Measurements from ENCODE around the gene KDM3B.
"Not testable (repeated sequence)": the region's sequence is repeated elsewhere in the genome, so short reads cannot be mapped to it uniquely, and the experiment has no call there.

Gene KDM3B

DNA sequence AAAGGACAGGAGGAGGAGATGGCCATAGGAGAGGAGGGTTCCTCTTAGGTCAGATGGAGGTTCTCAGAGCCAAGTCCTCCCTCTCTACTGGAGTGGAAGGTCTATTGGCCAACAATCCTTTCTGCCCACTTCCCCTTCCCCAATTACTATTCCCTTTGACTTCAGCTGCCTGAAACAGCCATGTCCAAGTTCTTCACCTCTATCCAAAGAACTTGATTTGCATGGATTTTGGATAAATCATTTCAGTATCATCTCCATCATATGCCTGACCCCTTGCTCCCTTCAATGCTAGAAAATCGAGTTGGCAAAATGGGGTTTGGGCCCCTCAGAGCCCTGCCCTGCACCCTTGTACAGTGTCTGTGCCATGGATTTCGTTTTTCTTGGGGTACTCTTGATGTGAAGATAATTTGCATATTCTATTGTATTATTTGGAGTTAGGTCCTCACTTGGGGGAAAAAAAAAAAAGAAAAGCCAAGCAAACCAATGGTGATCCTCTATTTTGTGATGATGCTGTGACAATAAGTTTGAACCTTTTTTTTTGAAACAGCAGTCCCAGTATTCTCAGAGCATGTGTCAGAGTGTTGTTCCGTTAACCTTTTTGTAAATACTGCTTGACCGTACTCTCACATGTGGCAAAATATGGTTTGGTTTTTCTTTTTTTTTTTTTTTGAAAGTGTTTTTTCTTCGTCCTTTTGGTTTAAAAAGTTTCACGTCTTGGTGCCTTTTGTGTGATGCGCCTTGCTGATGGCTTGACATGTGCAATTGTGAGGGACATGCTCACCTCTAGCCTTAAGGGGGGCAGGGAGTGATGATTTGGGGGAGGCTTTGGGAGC, 115.9 kb downstream of the KDM3B start:
- no peak for DNase-seq

DNA sequence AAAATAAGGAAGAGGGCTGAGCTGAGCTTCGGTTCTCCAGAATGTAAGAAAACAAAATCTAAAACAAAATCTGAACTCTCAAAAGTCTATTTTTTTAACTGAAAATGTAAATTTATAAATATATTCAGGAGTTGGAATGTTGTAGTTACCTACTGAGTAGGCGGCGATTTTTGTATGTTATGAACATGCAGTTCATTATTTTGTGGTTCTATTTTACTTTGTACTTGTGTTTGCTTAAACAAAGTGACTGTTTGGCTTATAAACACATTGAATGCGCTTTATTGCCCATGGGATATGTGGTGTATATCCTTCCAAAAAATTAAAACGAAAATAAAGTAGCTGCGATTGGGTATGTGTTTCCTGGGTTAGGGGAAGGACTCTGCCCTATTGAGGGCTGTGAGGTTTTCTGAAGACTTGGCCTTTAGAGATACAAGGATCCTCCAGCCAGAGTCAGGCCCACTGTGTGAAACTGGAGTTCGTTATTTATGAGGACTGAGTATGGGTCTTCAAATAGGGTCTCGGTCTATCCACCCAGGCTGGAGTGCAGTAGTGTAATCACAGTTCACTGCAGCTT, 116.6 kb downstream of the KDM3B start:
- DNase-seq: no peak

DNA sequence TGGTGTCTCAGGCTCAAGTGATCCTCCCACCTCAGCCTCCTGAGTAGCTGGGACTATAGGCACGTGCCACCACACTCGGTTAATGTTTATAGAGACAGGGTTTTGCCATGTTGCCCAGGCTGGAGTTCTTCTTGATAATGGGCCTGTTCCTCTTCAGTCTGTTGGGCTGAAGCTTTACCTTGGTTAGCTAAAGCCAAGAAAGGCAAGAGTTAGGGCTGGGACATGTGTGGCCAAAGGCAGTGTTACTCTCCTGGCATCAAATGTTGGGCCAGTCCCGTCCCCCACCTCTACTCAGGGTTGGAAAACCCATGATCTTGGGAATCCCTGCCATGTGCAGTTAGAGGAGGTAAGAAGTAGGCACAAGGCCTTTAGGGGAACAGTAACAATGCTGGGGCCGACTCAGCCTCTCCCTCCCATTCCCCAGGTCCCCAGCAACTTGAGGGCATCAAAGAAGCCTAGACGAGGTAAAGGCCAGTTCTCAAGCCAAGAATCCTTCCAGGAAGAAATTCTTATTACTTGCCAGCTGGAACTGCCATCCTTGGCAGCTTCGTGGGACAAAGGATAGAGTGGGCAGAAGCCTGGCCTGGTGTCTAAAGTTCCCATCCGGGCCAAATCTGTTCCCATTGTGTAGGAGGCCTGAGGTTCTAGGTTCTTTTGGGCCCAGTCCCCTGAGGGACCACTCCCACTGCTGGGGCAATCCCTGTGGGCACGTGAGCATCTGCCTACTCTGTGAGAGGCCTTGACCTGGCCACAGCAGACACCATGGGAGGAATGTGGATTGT, 117.2 kb downstream of the KDM3B start:
- DNase-seq: peak; percentile 53

DNA sequence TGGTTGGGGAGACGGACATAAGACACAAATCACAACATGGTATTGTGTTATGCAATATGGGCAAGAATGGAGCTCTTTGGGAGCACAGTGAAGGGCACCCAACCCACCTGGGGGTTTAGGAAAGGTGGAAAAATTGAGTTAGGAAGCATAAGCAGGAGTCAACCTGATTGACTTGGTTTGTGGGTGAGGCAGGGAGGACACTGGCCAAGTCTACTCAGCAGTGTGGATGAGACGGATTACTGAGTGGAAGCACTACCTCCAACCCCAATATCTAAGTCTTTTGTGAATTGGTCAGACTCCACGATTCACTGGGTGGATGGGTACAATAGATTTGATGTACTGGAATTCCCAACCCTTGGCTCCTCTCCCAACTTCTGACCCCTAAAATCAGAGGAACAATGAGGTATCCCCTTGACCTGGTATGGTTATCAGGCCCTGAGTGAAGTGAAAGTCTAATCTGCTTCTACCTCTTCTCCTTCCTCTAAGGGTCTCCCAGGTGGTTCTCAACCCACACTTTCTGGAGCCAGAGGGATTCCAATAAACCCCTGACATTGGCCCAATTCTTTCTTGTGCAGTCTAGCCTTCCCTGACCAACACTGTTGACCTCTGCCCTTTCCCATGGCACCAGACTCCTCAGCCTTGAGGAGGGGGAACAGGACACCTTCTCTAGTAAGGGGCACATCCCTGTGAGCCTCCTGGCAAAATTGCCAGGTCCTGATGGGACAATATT, 118.0 kb downstream of the KDM3B start:
- no peak for DNase-seq

DNA sequence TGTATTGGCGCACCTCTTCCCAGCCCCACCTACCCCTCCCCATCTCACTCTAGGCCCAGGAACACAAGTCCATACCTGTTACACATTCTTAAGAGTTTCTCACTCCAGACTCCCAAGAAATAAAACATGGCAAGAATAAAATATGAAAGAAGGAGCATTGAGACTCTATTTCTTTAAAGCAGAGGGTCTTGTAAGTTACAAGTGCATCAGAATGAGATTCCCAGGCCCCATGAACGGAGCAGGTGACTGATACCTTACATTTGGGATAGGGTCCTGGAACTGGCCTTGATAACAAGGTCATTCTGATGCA, 118.5 kb downstream of the KDM3B start:
- DNase-seq: no peak

DNA sequence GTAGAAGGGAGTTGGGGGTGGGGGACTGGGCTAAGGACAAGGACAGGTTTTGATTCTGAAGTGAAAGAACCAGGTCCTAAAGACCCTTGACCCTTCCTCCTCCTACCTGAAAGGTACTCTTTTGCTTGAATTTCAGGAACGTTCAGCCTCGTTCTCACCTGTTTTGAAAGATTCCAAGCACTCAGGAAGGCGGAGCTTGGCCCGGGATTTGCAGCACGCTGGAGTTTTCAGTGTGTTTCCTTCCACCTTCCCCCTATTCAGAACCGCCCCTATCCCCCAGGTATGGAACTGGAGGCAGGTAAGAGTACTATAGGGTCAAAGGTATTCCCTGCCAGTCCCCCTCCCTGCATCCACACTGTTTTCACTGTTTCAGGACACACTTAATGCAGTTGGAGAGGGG, 119.9 kb downstream of the KDM3B start:
- DNase-seq: no peak

DNA sequence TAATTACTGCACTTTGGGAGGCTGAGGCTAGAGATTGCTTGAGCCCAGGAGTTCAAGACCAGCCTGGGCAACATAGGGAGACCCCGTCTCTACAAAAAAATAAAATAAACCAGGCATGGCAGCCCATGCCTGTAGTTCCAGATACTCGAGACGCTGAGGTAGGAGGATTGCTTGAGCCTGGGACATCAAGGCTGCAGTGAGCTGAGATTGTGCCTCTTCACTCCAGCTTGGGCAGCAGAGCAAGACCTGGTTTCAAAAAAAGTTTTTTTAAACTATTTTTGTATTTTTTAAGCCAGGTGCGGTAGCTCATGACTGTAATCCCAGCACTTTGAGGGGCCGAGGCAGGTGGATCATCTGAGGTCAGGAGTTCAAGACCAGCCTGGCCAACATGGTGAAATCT, 120.7 kb downstream of the KDM3B start:
- not testable (repeated sequence) for DNase-seq

DNA sequence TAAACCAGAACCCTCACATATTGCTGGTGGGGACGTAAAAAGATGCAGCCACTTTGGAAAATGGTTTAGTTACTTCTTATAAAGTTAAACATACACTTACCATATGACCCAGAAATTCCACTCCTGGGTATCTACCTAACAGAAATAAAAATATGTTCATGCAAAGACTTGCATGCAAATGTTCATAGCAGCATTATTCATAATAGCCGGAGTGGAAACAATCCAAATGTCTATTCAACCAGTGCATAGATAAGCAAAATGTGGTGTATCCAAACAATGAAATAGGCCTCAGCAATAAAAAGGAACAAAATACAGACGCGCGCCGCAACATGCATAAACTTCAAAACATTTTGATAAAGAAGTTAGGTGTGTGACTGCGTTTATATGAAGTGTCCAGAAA, 124.4 kb downstream of the KDM3B start:
- DNase-seq: no peak

DNA sequence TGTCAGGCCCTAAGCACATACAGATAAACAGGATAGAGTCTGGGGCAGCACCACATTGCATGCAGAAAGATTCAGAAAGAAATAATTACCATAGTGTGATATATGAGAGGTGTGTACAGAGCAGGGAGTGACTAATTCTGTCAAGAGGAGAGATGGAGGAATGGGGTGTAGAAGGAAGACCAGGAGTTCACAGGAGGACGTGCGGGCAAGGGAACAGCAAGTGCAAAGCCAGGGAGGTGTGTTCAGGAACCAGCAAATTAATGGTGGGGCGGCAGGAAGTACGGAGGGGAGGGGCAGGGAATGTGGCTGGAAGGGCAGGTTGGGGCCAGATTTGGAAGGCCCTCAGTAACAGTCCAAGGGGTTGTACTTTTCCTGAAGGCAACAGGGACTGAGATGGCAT, 130.2 kb downstream of the KDM3B start:
- DNase-seq: no peak

Measured in stimulated activated CD8-positive, alpha-beta memory T cell treated with anti-CD3 and anti-CD28 coated beads, Interleukin-4, amount 100 ng/mL, for 48 hours (primary cell).